Hematopoietic multipotent progenitor cell treated with erythropoietin and hydrocortisone succinate and interleukin-3 and kit ligand, for 4 days (in vitro differentiated cells): Measurements from ENCODE around the gene IRAG1.

Experiments used
- DNase-seq: peaks from one replicate; pipeline ENCODE4 v3.0.0-alpha.2; 2015

Gene IRAG1

DNA sequence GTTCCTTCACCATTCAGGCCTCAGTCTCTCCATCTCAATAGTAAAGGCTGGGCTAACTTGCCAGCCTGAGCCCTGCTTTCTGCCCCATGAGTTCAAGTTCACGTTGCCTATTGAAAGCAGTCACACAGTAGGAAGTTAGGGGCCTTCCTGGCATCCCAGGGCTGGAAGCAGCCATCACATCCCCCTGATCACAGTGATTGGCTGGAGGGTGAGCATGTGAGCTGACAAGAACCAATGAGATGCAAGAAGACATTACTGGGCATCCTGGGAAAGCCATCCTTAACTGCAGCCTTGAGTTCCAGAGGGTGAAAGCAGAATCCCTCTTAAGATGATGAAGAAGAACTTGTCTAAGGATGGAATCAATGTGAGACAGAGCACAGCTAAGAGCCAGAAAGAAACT, 29.1 kb downstream of the IRAG1 start:
- DNase-seq: no peak

DNA sequence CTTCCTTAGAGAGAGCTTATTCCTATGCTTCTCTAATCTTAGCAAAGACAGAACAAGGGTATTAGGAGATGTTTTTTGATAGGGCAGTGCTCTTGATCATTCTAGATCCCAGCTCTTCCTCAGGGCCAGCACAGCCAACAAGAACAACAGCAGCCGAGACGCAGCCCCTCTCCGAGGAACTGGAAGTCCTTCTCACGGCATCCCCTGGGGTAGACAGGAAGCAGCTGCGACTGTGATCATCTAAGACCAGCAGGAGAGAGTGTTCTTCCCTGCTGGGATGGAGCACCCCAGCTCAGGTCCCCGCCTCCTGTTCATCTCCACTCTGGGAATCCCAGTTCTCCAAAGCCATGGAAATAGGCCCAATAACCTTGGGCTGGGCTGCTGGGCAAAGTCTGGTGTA, 29.6 kb downstream of the IRAG1 start:
- peak; percentile 64 for DNase-seq

DNA sequence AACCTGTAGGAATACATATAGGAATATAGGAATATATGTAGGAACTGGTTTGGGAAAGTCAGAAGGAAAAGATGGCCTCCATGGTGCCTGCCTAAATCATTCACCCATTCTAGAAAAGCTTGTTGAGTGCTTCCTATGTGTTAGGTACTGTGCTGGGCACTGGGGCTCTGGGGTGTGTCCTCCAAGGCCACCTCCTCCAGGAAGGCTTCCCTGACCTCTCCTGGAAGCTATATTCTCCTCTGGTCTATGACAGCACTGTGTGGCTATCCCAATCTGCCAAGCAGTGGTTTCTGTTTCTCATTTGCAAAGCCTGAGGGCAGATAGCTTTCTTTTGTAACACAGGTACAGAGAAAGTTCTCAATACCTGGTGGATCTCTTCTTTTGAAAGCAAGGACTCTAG, 30.2 kb downstream of the IRAG1 start:
- no peak for DNase-seq

DNA sequence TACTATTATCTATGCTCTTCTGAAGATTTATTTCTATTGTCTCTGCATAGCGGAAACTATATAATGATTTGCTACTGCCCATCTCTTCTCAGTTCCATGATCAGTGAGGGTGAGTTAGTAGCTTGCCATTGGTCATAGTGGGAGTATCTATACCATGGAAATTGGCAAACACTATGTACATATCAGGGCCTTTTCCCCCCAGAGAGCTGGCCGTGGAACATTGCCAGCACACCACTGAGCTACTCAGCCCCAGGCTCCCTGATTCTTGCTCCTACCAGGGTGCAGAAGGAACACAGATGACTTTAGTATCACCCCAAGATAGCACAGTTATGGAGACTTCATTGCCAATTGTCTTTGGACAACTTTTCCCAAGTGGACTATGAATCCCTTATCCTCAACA, 33.2 kb downstream of the IRAG1 start:
- DNase-seq: no peak

DNA sequence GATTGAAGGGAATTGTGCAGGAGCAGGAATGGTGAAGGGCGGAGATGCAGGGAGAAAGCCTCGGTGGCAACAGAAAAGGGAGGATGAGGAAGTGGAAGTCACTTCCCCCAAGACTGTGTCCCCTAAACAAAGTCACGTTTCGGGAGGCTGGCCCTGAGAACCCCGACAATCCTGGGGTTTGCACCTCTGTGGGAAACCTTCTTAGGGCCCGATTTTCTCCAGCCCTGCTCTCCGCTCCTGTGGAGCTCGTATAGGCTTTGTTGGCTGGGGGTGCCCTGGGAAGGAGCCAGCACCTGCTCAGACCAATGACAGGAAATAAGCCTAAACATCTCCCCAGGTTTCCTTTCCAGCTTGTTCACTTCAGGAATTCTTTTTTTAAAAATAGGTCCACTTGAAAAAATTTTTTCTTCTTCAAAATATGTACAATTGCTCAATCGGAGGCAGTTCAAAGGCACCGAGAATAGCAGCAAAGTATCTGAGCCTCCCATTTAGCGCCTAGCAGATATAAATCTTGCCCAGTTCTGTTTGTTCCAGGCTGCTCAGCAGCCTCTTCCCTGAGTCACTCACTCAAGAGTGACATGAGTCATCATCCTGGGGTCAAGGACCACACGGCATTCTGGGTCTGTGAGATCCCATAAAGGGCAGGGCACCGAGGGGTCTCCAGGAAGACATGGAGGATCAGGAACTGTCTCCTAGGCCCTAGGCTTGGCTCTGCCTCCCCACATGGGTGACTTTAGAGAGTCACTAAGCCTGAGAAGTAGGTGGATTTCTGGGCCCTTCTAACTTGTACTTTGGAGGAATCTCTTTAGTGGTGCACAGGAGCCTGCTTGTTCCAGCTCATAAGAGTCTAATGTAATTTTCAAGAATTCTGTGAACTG, 34.0 kb downstream of the IRAG1 start:
- DNase-seq: peak; percentile 72

DNA sequence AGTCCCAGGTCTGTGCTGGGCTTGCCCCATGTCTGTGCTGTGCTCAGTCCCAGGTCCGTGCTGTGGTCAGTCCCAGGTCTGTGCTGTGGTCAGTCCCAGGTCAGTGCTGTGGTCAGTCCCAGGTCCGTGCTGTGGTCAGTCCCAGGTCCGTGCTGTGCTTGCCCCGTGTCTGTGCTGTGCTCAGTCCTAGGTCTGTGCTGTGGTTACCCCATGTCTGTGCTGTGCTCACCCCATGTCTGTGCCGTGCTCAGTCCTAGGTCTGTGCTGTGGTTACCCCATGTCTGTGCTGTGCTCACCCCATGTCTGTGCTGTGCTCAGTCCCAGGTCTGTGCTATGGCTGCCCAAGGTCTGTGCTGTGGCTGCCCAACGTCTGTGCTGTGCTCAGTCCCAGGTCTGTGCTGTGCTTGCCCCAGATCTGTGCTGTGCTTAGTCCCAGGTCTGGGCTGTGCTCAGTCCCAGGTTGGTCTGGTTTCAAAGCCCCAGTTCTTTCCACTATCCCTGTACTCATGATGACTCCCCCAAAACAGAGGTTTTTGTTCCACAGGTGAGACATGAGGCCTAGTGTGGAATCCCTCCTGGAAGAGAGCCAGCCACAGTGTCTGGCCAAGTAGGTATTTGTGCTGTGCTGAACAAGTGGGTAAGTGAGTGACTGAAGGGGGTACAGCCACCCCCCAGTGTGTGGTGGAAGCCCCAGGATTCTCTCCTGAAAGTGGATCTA, 34.8 kb downstream of the IRAG1 start:
- no peak for DNase-seq

DNA sequence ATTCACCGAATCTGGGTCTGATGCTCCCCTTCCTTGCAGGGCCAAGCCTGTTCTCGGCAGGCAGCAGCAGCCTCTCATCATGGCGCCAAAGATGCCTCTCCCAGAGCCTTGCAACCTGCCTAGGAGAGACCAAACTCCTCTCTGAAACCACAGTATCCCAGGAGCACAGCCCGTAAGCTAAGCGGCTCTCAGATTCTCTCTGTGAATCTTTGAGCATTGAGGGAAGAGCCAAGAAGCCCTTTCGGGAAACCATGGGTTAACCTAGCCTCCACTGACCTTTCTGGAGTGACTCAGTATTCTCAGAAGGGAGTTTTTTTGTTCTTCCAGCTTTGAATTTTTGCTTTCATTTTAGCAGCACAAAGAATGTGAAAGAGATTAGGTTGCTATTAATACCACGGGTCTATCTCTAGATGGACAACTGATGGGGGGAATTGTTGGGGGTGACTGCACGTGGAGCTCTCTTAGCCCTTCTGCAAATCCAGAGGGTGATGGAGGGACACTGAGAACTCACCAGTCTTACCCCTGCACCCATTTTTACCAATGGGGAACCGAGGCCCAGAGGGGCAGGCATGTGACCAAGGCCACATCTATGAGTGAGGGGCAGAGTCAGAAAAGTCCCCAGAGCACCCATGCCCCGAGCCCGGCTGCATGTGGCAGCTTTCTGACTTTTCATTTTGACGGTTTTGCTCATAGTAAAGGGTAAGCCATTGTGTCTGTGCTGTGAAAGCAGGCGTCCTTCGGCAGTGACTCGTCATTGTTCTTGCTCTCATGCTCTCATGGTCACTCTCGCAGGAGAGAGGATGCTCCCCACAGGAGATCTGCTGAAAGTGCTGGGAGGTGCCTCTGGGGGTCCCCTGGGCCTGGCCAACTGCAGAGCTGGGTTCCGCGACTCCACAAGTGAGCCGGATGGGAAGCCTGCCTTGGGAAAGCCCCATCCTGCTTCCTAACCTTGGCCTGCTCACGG, 36.0 kb downstream of the IRAG1 start:
- DNase-seq: peak; percentile 55

DNA sequence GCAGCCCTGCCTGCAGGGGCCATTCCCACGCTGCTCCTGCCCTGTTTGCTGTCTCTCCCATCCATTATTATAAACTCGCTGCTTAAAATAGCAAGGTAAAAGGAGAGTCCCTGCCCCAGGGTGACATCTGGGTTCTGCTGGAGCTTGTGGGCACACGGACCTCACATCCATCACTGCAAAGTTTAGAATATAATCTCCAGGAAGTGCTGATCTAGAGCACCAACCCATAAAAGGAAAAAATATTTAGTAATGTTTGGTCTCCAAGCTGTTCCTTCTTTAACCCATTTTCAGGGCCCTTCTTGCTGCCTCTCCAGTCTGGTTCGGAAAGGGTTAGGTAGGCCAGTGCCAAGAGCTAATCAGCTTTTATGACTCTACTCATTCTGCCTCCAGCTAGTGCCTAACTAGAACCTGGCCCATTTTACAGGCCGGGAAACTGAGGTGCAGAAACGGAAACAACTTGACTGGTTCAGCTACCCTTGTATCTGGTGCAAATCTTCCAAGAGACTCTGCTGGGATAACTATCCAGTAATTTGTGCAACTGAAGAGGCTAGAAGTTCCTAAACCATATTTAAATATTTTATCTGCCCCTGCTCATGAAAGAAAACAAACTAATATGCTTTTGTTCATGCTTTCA, 37.5 kb downstream of the IRAG1 start:
- no peak for DNase-seq

DNA sequence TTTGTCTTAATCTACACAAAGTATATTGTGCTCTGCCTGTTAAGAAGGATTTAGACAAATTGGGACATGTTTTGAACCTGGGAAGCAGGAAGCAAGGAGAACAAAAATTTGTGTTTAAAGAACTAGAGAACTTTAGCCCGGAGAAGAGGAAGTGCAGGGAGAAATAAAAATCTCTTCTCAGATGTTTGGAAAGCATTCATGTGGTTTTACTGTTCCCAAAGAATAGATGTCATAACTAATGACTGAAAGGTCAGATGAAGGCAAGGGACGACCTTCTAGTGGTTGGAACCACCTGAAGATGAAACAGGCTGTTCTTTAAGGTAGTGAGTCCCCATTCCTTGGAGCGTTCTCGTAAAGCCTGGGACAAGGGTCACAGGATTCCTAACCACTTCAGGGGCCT, 38.3 kb downstream of the IRAG1 start:
- DNase-seq: no peak

DNA sequence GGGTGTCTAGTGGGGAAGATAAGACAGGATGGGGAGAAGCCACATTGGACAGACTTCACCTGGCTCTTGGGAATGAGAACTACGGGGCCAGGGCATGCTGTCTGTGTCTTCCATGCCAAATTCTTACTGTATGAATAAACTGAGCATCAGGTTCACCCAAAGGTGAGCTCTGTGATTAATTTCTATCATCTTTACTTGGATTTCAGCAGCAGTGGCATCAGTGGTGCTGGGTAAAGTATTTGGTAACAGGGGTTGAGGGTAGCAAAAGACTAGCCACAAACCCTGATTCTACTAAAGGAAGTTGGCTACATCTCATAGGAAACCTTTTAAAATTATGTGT, 38.8 kb downstream of the IRAG1 start:
- no peak for DNase-seq

DNA sequence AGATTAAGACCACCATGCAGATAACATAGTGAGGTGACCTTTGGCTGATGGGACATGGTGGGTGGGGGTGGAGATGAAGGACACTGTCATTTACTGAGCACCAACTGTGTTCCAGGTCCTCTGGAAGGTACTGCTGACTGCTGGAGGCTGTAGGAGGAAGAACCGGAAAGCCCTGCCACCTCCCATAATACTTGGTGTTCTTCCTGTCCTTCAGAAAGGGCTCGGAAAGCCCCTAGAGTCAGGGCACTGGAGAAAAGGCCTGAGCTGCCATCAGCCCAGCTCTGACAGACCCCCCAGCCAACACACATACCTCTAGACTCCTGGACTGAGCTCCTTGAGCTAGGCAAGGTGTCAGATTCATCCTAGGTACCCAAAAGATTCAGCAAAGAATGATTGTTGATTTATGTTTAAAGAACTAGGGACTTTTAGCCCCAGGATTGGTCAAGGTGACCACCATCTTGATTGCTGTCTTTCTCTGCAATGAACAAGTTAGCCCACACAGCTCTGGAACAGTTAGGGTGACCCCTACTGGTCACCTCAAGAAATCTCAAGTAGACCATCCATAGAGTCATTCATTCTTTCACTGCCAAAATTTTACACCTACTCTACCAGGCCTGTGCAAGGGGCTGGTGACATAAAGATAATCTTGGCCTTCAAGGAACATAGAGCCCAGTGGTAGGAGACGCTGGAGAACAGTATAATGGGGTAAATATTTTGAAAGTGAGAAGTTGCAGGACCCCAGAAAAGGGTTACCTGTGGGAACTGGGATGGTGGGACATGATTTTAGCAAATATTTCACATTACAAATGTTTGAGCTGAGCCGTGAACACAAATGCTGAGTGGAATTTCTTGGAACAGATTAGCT, 39.4 kb downstream of the IRAG1 start:
- peak; percentile 83 for DNase-seq

DNA sequence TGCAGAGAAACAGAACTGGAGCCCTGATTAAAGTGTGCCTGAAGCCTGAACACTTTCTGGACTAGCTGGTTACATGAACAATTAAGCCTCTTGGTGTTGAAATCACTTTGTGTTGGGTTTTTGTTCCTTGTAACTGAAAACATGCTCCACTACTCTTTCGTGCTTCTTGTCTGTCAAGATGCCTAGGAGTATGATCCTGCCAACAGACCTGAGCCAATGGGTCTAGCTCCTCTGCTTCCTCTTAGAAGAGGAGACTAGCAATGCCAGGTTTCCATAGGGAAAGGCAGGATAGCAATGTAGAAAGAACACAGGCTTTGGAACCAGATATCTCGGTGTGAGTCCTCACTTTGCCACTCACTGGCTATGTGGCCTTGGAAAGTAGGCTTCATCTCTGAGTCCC, 40.3 kb downstream of the IRAG1 start:
- DNase-seq: no peak

DNA sequence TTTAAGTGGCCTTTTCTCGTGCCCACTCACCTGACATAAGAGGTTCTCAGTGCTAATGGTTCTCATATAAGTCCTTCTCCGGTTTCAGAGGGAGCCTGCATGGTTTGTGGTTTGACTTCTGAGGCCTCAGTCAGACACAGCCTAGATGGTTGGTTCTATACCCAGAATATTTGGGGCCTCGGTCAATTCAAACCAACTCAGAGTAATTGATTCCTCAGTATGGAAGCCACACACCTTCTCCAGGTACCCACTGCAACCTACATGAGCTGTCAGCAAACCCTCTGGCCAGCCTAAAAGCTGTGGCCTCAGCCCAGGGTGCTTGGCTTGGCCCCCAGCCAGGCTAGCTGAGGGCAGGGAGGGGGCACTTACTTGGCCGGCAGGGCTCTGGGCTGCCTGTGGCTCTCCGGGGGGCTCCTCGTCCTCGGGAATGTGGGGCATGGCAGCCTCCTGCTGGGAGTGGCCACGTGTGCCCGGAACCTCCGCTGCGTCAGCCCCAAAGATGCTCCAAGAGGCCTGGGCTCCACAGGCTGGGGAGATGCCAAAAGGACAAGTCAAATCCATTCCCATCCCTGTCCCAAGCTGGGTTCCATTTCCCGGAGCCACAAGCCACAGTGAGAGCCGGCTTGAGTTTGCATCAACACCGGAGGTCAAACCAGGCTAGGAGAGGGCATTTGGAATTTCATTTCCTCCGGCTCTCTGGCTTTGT, 41.7 kb downstream of the IRAG1 start:
- DNase-seq: no peak

DNA sequence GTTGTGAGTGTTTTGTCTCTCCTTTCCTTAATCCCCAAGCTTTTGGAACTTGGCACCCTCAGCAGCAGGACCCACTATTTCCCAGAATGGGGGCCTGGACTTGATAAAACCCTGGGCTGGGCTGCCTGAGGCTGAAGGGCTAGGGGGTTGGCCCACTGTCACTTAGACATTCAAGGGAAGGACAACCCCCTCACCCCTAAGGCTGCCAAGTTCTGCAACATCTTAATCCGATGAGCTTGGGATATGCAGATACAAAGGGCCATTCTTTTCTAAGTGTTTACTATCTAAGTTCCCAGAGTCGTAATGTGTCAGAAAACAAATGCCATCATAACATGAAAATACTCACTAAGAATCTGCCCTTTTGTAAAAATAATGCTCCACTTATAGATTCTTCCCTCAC, 42.9 kb downstream of the IRAG1 start:
- DNase-seq: no peak

DNA sequence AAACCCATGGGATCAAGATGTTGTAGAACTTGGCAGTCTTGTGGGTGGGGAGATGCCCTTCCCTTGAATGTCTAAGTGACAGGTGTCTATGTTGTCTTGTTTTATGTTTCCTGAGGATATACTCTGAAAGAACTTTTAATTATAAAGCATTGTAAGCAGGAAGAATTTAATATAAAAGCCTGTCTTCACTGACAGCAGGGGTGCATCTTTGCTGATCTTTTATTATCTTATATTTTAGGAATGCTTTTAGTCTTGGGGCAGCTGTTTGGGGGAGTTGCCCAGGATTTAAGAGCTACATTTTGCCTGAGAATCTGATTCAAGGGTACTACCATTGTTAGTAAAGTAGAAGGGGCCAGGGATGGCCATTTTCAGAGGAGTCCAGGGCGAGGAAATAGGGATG, 43.4 kb downstream of the IRAG1 start:
- no peak for DNase-seq

DNA sequence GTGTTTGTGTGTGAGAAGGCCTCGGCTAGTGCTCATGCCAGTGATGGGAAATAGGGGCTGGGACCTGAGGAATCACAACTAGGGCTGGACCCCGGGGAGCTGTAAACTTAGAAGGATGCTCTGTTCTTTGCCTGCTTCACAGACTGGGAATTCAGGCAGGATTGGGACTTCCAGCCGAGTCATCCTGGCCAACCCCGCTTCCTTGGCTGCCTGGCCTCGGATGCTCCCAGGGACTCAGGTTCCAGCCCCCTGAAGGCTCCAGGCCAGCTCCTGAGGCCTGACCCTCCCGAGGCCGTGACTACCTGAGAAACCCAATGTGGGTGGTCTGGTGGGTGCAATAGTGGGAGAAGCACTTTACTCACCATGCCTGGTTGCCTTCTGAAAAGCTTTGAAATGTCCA, 44.7 kb downstream of the IRAG1 start:
- DNase-seq: no peak

DNA sequence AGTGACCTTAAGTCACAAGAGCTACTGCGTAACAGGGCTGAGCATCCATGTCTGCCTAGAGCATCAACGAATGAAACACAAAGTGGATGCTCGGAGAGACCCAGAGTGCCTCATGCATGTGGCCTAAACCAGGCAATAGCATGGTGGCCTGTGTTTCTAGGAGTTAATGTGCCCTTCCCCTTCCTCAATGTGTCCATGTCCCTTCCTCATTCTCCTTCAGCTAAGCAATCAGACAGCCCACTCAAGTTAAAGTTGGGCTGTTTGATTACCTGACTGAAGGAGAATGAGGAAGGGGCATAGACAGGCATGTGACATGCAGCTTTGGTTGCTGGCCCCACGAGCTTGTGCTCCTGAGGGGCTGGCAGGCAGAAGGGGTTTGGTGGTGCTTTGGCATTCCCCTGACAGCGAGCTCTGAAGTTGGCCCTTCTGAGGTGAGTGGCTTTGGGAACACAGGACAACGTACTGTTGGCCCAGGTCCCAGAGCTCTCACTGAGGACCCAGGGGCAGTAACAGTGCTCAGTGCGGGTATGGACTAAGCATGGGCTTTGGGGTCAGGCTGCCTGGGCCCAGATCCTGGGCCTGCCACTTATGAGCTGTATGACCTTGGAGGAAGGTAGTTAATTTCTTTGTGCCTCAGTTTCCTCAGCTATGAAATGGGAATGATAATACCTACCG, 46.7 kb downstream of the IRAG1 start:
- no peak for DNase-seq

DNA sequence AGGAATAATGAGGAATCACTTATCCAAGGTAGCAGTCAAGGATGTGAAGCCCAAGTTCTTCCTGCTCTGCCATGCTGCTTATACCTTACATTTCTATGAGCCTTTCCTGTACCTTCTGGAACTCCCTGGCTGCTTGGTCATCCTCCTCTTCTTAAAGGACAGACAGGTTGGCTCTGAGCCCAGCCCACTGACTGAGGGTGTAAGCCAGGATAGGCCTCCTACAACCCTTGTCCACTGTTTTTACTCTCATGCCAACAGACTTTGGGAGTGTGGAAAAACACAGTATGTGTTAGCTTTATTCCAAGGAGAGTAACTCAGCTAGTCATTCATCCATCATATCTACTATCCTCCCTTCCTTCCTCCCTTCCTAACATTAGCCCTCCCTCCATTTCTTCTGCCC, 47.5 kb downstream of the IRAG1 start:
- no peak for DNase-seq

DNA sequence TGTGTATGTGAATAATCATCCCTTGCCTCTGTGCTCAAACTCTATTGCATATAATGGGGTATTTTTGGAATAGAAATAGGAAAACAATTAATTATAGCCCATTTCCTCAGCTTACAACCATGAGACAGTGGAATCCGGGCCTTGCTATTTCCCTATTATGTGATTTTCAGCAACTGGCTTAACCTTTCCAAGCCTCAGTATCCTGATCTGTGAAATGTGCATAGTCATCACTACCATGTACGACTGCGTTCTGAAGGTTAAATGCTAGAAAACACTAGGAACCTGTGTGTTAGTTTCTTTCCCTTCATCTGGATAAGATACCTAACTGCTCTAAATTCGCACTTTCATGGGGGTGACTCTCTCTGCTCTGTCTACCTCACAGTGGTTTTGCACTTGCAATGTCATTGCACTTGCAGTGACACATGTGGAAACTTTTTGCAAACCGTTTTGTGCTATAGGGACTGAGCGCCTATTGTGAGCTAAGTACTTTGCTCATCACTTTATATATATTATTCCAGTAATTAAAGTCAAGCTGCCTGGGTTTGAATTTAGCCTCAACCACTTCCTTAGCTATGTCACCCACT, 48.3 kb downstream of the IRAG1 start:
- peak; percentile 31 for DNase-seq
